Measurements from ENCODE around the gene WDR6.

The WDR6 gene

GRCh38 chr3:48980295-48980694, 26.9 kb upstream of the WDR6 start:
- Histone ChIP-seq H3K4me1 (ENCODE audit: insufficient read depth, low read length) (no peaks in the 10 kb centered on the region), H3K4me3 (ENCODE audit: low read length) (no peak overlapping the region), H3K36me3 (ENCODE audit: insufficient read depth, low read depth, low read length) (peaks cover 94% of the 10 kb centered on the region), H3K9me3 (ENCODE audit: insufficient read depth, low read depth, low read length) (no peaks in the 10 kb centered on the region), H3K9ac (ENCODE audit: low read depth, low read length) (no peak overlapping the region), H3K27me3 (ENCODE audit: insufficient read depth, low read length) (no peaks in the 10 kb centered on the region), H3K27ac (ENCODE audit: low read length) (no peak overlapping the region)

GRCh38 chr3:48982016-48982415, 25.2 kb upstream of the WDR6 start:
- Histone ChIP-seq H3K4me1 (ENCODE audit: insufficient read depth, low read length) (no peaks in the 10 kb centered on the region), H3K36me3 (ENCODE audit: insufficient read depth, low read depth, low read length) (peaks cover 85% of the 10 kb centered on the region), H3K9me3 (ENCODE audit: insufficient read depth, low read depth, low read length) (no peaks in the 10 kb centered on the region), H3K9ac (ENCODE audit: low read depth, low read length) (no peak overlapping the region), H3K27ac (ENCODE audit: low read length) (no peak overlapping the region), H3K27me3 (ENCODE audit: insufficient read depth, low read length) (no peaks in the 10 kb centered on the region), H3K4me3 (ENCODE audit: low read length) (no peak overlapping the region)

- no peaks in the 10 kb centered on the region for H3K4me1 ChIP-seq (ENCODE audit: insufficient read depth, low read length)
- no peaks in the 10 kb centered on the region for H3K9me3 ChIP-seq (ENCODE audit: insufficient read depth, low read depth, low read length)
- peaks cover 80% of the 10 kb centered on the region for H3K36me3 ChIP-seq (ENCODE audit: insufficient read depth, low read depth, low read length)
- no peak overlapping the region for H3K9ac ChIP-seq (ENCODE audit: low read depth, low read length)
- no peaks in the 10 kb centered on the region for H3K27me3 ChIP-seq (ENCODE audit: insufficient read depth, low read length)
- H3K27ac ChIP-seq (ENCODE audit: low read length), result no peak overlapping the region
- H3K4me3 ChIP-seq (ENCODE audit: low read length), result no peak overlapping the region
These were observed 24.5 kb upstream of the WDR6 start for GRCh38 chr3:48982686-48983085.

GRCh38 chr3:48983096-48983495, 24.1 kb upstream of the WDR6 start:
- no peak overlapping the region for H3K4me3 ChIP-seq (ENCODE audit: low read length)
- no peak overlapping the region for H3K27ac ChIP-seq (ENCODE audit: low read length)
- peaks cover 76% of the 10 kb centered on the region for H3K36me3 ChIP-seq (ENCODE audit: insufficient read depth, low read depth, low read length)
- H3K4me1 ChIP-seq (ENCODE audit: insufficient read depth, low read length), result no peaks in the 10 kb centered on the region
- no peaks in the 10 kb centered on the region for H3K27me3 ChIP-seq (ENCODE audit: insufficient read depth, low read length)
- no peak overlapping the region for H3K9ac ChIP-seq (ENCODE audit: low read depth, low read length)
- no peaks in the 10 kb centered on the region for H3K9me3 ChIP-seq (ENCODE audit: insufficient read depth, low read depth, low read length)

GRCh38 chr3:48984663-48985062, 22.5 kb upstream of the WDR6 start:
- no peak overlapping the region for H3K4me3 ChIP-seq (ENCODE audit: low read length)
- no peak overlapping the region for H3K27ac ChIP-seq (ENCODE audit: low read length)
- H3K36me3 ChIP-seq (ENCODE audit: insufficient read depth, low read depth, low read length), result peaks cover 63% of the 10 kb centered on the region
- no peaks in the 10 kb centered on the region for H3K27me3 ChIP-seq (ENCODE audit: insufficient read depth, low read length)
- no peak overlapping the region for H3K9ac ChIP-seq (ENCODE audit: low read depth, low read length)
- H3K9me3 ChIP-seq (ENCODE audit: insufficient read depth, low read depth, low read length), result no peaks in the 10 kb centered on the region
- H3K4me1 ChIP-seq (ENCODE audit: insufficient read depth, low read length), result peaks cover 5% of the 10 kb centered on the region; the same call in 1 of the 2 replicates

- Histone ChIP-seq H3K9me3 (ENCODE audit: insufficient read depth, low read depth, low read length) (no peaks in the 10 kb centered on the region), H3K9ac (ENCODE audit: low read depth, low read length) (no peak overlapping the region), H3K27ac (ENCODE audit: low read length) (no peak overlapping the region), H3K36me3 (ENCODE audit: insufficient read depth, low read depth, low read length) (peaks cover 52% of the 10 kb centered on the region), H3K4me1 (ENCODE audit: insufficient read depth, low read length) (peaks cover 6% of the 10 kb centered on the region; the same call in 1 of the 2 replicates), H3K27me3 (ENCODE audit: insufficient read depth, low read length) (no peaks in the 10 kb centered on the region), H3K4me3 (ENCODE audit: low read length) (no peak overlapping the region)
These were observed 21.3 kb upstream of the WDR6 start for GRCh38 chr3:48985831-48986376.

GRCh38 chr3:48989126-48989795, 17.9 kb upstream of the WDR6 start:
- peaks cover 21% of the 10 kb centered on the region for H3K36me3 ChIP-seq (ENCODE audit: insufficient read depth, low read depth, low read length)
- H3K9me3 ChIP-seq (ENCODE audit: insufficient read depth, low read depth, low read length), result no peaks in the 10 kb centered on the region
- H3K4me1 ChIP-seq (ENCODE audit: insufficient read depth, low read length), result peaks cover 13% of the 10 kb centered on the region
- peak overlapping the region; percentile 78 for H3K27ac ChIP-seq (ENCODE audit: low read length)
- H3K9ac ChIP-seq (ENCODE audit: low read depth, low read length), result peak overlapping the region; percentile 85
- no peaks in the 10 kb centered on the region for H3K27me3 ChIP-seq (ENCODE audit: insufficient read depth, low read length)
- peak overlapping the region; percentile 91 for H3K4me3 ChIP-seq (ENCODE audit: low read length)

- H3K4me1 ChIP-seq (ENCODE audit: insufficient read depth, low read length), result peaks cover 13% of the 10 kb centered on the region
- H3K9me3 ChIP-seq (ENCODE audit: insufficient read depth, low read depth, low read length), result no peaks in the 10 kb centered on the region
- H3K4me3 ChIP-seq (ENCODE audit: low read length), result peak within 1 kb of the TSS; percentile 91
- peaks cover 19% of the 10 kb centered on the region for H3K36me3 ChIP-seq (ENCODE audit: insufficient read depth, low read depth, low read length)
- peak within 1 kb of the TSS; percentile 85 for H3K9ac ChIP-seq (ENCODE audit: low read depth, low read length)
- peak within 1 kb of the TSS; percentile 78 for H3K27ac ChIP-seq (ENCODE audit: low read length)
- H3K27me3 ChIP-seq (ENCODE audit: insufficient read depth, low read length), result no peaks in the 10 kb centered on the region
These were observed 17.2 kb upstream of the WDR6 start, which contains the start of gene P4HTM for GRCh38 chr3:48989796-48990635. Gene P4HTM, plus strand, starts transcription at chr3:48990241. Its CDS starts 16 bp downstream, at chr3:48990257.

- no peaks in the 10 kb centered on the region for H3K9me3 ChIP-seq (ENCODE audit: insufficient read depth, low read depth, low read length)
- H3K4me1 ChIP-seq (ENCODE audit: insufficient read depth, low read length), result peaks cover 13% of the 10 kb centered on the region
- peak overlapping the region; percentile 85 for H3K9ac ChIP-seq (ENCODE audit: low read depth, low read length)
- H3K4me3 ChIP-seq (ENCODE audit: low read length), result peak overlapping the region; percentile 91
- H3K27me3 ChIP-seq (ENCODE audit: insufficient read depth, low read length), result no peaks in the 10 kb centered on the region
- H3K27ac ChIP-seq (ENCODE audit: low read length), result peak overlapping the region; percentile 51
- peaks cover 14% of the 10 kb centered on the region for H3K36me3 ChIP-seq (ENCODE audit: insufficient read depth, low read depth, low read length)
These were observed 16.3 kb upstream of the WDR6 start for GRCh38 chr3:48990636-48991469.

- peak overlapping the region; percentile 91 for H3K4me3 ChIP-seq (ENCODE audit: low read length)
- H3K4me1 ChIP-seq (ENCODE audit: insufficient read depth, low read length), result peaks cover 13% of the 10 kb centered on the region
- no peaks in the 10 kb centered on the region for H3K9me3 ChIP-seq (ENCODE audit: insufficient read depth, low read depth, low read length)
- H3K27me3 ChIP-seq (ENCODE audit: insufficient read depth, low read length), result no peaks in the 10 kb centered on the region
- H3K27ac ChIP-seq (ENCODE audit: low read length), result no peak overlapping the region
- H3K9ac ChIP-seq (ENCODE audit: low read depth, low read length), result peak overlapping the region; percentile 85; the same call in 1 of the 2 replicates
- H3K36me3 ChIP-seq (ENCODE audit: insufficient read depth, low read depth, low read length), result peaks cover 11% of the 10 kb centered on the region; the same call in 1 of the 2 replicates
These were observed 15.2 kb upstream of the WDR6 start for GRCh38 chr3:48991851-48992545.

GRCh38 chr3:48993834-48994233, 13.4 kb upstream of the WDR6 start:
- peaks cover 13% of the 10 kb centered on the region for H3K4me1 ChIP-seq (ENCODE audit: insufficient read depth, low read length)
- peaks cover 11% of the 10 kb centered on the region; the same call in 1 of the 2 replicates for H3K36me3 ChIP-seq (ENCODE audit: insufficient read depth, low read depth, low read length)
- no peaks in the 10 kb centered on the region for H3K9me3 ChIP-seq (ENCODE audit: insufficient read depth, low read depth, low read length)
- H3K27ac ChIP-seq (ENCODE audit: low read length), result no peak overlapping the region
- H3K9ac ChIP-seq (ENCODE audit: low read depth, low read length), result no peak overlapping the region
- no peak overlapping the region for H3K4me3 ChIP-seq (ENCODE audit: low read length)
- no peaks in the 10 kb centered on the region for H3K27me3 ChIP-seq (ENCODE audit: insufficient read depth, low read length)
